ENCODE results near the gene PREP.

PREP gene

GRCh38 chr6:105308840-105309239 is 94.0 kb downstream of the PREP start:
- no peak for DNase-seq (ENCODE audit: low spot score)
- TF ChIP-seq, protein P1, sequence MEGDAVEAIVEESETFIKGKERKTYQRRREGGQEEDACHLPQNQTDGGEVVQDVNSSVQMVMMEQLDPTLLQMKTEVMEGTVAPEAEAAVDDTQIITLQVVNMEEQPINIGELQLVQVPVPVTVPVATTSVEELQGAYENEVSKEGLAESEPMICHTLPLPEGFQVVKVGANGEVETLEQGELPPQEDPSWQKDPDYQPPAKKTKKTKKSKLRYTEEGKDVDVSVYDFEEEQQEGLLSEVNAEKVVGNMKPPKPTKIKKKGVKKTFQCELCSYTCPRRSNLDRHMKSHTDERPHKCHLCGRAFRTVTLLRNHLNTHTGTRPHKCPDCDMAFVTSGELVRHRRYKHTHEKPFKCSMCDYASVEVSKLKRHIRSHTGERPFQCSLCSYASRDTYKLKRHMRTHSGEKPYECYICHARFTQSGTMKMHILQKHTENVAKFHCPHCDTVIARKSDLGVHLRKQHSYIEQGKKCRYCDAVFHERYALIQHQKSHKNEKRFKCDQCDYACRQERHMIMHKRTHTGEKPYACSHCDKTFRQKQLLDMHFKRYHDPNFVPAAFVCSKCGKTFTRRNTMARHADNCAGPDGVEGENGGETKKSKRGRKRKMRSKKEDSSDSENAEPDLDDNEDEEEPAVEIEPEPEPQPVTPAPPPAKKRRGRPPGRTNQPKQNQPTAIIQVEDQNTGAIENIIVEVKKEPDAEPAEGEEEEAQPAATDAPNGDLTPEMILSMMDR (IDR thresholded peaks at IDR 0.05; ENCODE audit: extremely low read depth, missing control alignments), result no peak

GRCh38 chr6:105305521-105305920 is 97.4 kb downstream of the PREP start:
- no peak for DNase-seq (ENCODE audit: low spot score)

GRCh38 chr6:105304825-105305224 is 98.1 kb downstream of the PREP start:
- DNase-seq (ENCODE audit: low spot score), result no peak
- TF ChIP-seq, protein P1 (IDR thresholded peaks at IDR 0.05; ENCODE audit: extremely low read depth, missing control alignments), result no peak

More at GRCh38 chr6:105305521-105305920, 97.4 kb downstream of the PREP start:
- TF ChIP-seq, protein P1 (IDR thresholded peaks at IDR 0.05; ENCODE audit: extremely low read depth, missing control alignments), result no peak

GRCh38 chr6:105304366-105304765 is 98.5 kb downstream of the PREP start:
- DNase-seq (ENCODE audit: low spot score), result no peak
- TF ChIP-seq, protein P1 (IDR thresholded peaks at IDR 0.05; ENCODE audit: extremely low read depth, missing control alignments), result no peak

DNA sequence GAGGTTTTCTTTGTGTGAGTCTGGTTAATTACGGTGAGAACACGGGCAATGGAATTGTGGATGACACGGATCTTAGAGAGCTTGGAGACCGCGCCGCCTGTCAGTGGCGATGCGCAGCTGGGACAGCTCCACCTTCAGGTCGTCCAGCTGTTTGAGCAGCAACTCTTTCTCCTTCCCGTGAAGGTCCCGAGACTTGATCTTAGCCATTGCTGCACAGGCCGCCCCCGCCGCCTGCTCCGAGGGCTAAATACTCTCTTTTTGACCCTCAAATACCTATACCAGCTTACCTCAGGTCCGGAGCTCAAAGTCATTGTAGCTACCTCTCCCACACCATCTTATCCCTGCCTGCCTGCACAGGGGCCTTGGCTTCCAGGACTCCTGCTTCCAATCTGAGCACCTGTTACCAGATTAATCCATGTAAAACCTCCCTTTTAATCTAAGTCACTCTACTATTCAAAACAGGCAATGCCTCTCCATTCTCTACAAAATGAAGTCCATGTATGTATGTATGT is 100.2 kb downstream of the PREP start:
- TF ChIP-seq, protein P1 (IDR thresholded peaks at IDR 0.05; ENCODE audit: extremely low read depth, missing control alignments), result no peak
- DNase-seq (ENCODE audit: low spot score), result no peak

GRCh38 chr6:105301756-105302616 is 100.9 kb downstream of the PREP start:
- TF ChIP-seq, protein P1 (IDR thresholded peaks at IDR 0.05; ENCODE audit: extremely low read depth, missing control alignments), result no peak

DNA sequence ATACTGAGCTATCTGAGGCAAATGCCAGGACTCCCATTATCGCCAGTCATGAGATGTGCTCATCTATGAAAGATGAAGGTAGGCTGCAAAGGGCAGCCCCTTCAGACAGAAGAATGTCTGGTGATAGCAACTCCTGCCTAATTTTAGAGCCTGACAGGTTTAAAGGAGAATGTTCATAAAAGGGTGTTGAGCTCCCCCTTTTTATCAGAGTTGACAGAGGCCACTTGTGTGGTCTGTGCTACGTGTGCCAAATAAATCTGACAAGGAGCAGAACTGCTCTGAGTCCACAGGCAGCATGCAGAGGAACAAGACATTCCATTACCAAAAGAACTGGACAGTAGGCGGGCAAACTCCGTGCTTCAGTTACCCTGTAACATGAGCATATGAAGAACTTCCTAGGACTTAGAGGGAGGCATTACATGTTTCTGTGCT is 101.8 kb downstream of the PREP start:
- TF ChIP-seq, protein P1 (IDR thresholded peaks at IDR 0.05; ENCODE audit: extremely low read depth, missing control alignments), result no peak
- DNase-seq (ENCODE audit: low spot score), result no peak

More at GRCh38 chr6:105301756-105302616, 100.9 kb downstream of the PREP start:
- no peak for DNase-seq (ENCODE audit: low spot score)

All from GM20000 (cell line).